ENCODE measurements around the gene CPLANE1. TPM values are rescaled to one million over a fixed set of nuclear protein-coding genes. Genes with fewer than 3 reads are reported as not detected.
A peak's percentile ranks its signal among the peaks of the same experiment; 100 is the strongest.

CPLANE1 gene
- total and polyA plus RNA-seq, 2 donors (not counting 1 experiment from before 2014, with no cell fraction given): 15.3 to 20.0 TPM

GRCh38 chr5:37184748-37185364, 64.3 kb downstream of the CPLANE1 start:
- H4K20me1 ChIP-seq (ENCODE audit: control insufficient read depth, extremely low read depth, insufficient read depth, low read length): no peaks in the 10 kb centered on the region
- no peak overlapping the region for H3K4me2 ChIP-seq (ENCODE audit: extremely low read depth, insufficient read depth, low read length)
- H3K36me3 ChIP-seq (ENCODE audit: control insufficient read depth, insufficient read depth, low read length): peaks cover 4% of the 10 kb centered on the region
- H3K4me1 ChIP-seq (ENCODE audit: control insufficient read depth, extremely low read depth, insufficient read depth, low read length): no peaks in the 10 kb centered on the region
- no peaks in the 10 kb centered on the region for H3K27me3 ChIP-seq (ENCODE audit: control insufficient read depth, insufficient read depth, low read length)
- TF ChIP-seq EZH2 (IDR thresholded peaks at IDR 0.05; ENCODE audit: low read length, missing control alignments): no peak
- TF ChIP-seq, protein P1, sequence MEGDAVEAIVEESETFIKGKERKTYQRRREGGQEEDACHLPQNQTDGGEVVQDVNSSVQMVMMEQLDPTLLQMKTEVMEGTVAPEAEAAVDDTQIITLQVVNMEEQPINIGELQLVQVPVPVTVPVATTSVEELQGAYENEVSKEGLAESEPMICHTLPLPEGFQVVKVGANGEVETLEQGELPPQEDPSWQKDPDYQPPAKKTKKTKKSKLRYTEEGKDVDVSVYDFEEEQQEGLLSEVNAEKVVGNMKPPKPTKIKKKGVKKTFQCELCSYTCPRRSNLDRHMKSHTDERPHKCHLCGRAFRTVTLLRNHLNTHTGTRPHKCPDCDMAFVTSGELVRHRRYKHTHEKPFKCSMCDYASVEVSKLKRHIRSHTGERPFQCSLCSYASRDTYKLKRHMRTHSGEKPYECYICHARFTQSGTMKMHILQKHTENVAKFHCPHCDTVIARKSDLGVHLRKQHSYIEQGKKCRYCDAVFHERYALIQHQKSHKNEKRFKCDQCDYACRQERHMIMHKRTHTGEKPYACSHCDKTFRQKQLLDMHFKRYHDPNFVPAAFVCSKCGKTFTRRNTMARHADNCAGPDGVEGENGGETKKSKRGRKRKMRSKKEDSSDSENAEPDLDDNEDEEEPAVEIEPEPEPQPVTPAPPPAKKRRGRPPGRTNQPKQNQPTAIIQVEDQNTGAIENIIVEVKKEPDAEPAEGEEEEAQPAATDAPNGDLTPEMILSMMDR (conservative IDR thresholded peaks at IDR 0.05 in 1 of 2, IDR thresholded peaks at IDR 0.05 in 1 of 2; ENCODE audit: low read depth in 1 of 2, low read length in 2 of 2): no peak
- H3K79me2 ChIP-seq (ENCODE audit: control insufficient read depth, insufficient read depth, low read length): no peaks in the 10 kb centered on the region
- no peak overlapping the region for H3K9ac ChIP-seq (ENCODE audit: insufficient read depth, low read length)
- no peaks in the 10 kb centered on the region for H3K9me3 ChIP-seq (ENCODE audit: control insufficient read depth, insufficient read depth, low read depth, low read length)
- H3K27ac ChIP-seq (ENCODE audit: insufficient read depth, low read length): no peak overlapping the region
- no peak overlapping the region for H3K4me3 ChIP-seq (replicated peaks in 1 of 4; ENCODE audit: control extremely low read depth in 1 of 4, insufficient read depth in 1 of 4, low read depth in 3 of 4, low read length in 4 of 4)
- no peak overlapping the region for H2AFZ ChIP-seq (ENCODE audit: low read length)
- DNase-seq (ENCODE audit: low read depth in 2 of 2): no peak

GRCh38 chr5:37182667-37183066, 66.5 kb downstream of the CPLANE1 start:
- H3K4me1 ChIP-seq (ENCODE audit: control insufficient read depth, extremely low read depth, insufficient read depth, low read length): no peaks in the 10 kb centered on the region
- no peak overlapping the region for H3K4me3 ChIP-seq (replicated peaks in 1 of 4; ENCODE audit: control extremely low read depth in 1 of 4, insufficient read depth in 1 of 4, low read depth in 3 of 4, low read length in 4 of 4)
- no peaks in the 10 kb centered on the region for H3K79me2 ChIP-seq (ENCODE audit: control insufficient read depth, insufficient read depth, low read length)
- DNase-seq (ENCODE audit: low read depth in 2 of 2): peak in 1 of 2 donors; percentile 1
- H3K36me3 ChIP-seq (ENCODE audit: control insufficient read depth, insufficient read depth, low read length): peaks cover 4% of the 10 kb centered on the region
- no peak overlapping the region for H3K4me2 ChIP-seq (ENCODE audit: extremely low read depth, insufficient read depth, low read length)
- H3K27ac ChIP-seq (ENCODE audit: insufficient read depth, low read length): no peak overlapping the region
- no peaks in the 10 kb centered on the region for H4K20me1 ChIP-seq (ENCODE audit: control insufficient read depth, extremely low read depth, insufficient read depth, low read length)
- no peak overlapping the region for H2AFZ ChIP-seq (ENCODE audit: low read length)
- no peaks in the 10 kb centered on the region for H3K27me3 ChIP-seq (ENCODE audit: control insufficient read depth, insufficient read depth, low read length)
- H3K9me3 ChIP-seq (ENCODE audit: control insufficient read depth, insufficient read depth, low read depth, low read length): no peaks in the 10 kb centered on the region
- no peak for TF ChIP-seq EZH2 (IDR thresholded peaks at IDR 0.05; ENCODE audit: low read length, missing control alignments)
- TF ChIP-seq, protein P1 (conservative IDR thresholded peaks at IDR 0.05 in 1 of 2, IDR thresholded peaks at IDR 0.05 in 1 of 2; ENCODE audit: low read depth in 1 of 2, low read length in 2 of 2): no peak
- no peak overlapping the region for H3K9ac ChIP-seq (ENCODE audit: insufficient read depth, low read length)

DNA sequence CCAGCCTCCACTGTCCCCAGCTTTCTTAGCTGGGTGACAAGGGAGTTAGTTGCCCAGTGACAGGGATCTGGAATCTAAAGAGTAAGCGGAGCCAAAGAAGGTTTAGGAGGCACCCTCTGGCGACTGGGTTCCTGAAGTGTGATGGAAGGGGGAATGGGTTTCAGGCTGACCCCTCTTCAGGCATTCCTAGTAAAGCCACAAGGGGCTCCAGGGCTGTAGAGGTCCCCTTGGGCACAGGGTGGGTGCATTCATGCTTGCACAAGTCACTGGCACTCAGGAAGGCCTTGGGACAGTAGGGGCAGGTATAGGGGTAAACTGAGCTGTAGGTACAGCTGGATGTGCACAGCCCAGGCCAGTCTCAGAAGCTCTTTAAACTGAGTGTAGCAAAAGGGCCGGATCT, 74.2 kb downstream of the CPLANE1 start:
- H3K4me1 ChIP-seq (ENCODE audit: control insufficient read depth, extremely low read depth, insufficient read depth, low read length): no peaks in the 10 kb centered on the region
- no peak for TF ChIP-seq EZH2 (IDR thresholded peaks at IDR 0.05; ENCODE audit: low read length, missing control alignments)
- TF ChIP-seq, protein P1 (conservative IDR thresholded peaks at IDR 0.05 in 1 of 2, IDR thresholded peaks at IDR 0.05 in 1 of 2; ENCODE audit: low read depth in 1 of 2, low read length in 2 of 2): no peak
- no peaks in the 10 kb centered on the region for H3K79me2 ChIP-seq (ENCODE audit: control insufficient read depth, insufficient read depth, low read length)
- no peak overlapping the region for H3K4me2 ChIP-seq (ENCODE audit: extremely low read depth, insufficient read depth, low read length)
- H2AFZ ChIP-seq (ENCODE audit: low read length): no peak overlapping the region
- no peak overlapping the region for H3K4me3 ChIP-seq (replicated peaks in 1 of 4; ENCODE audit: control extremely low read depth in 1 of 4, insufficient read depth in 1 of 4, low read depth in 3 of 4, low read length in 4 of 4)
- H3K36me3 ChIP-seq (ENCODE audit: control insufficient read depth, insufficient read depth, low read length): peaks cover 6% of the 10 kb centered on the region
- DNase-seq (ENCODE audit: low read depth in 2 of 2): no peak
- no peaks in the 10 kb centered on the region for H3K9me3 ChIP-seq (ENCODE audit: control insufficient read depth, insufficient read depth, low read depth, low read length)
- H3K27me3 ChIP-seq (ENCODE audit: control insufficient read depth, insufficient read depth, low read length): no peaks in the 10 kb centered on the region
- H3K27ac ChIP-seq (ENCODE audit: insufficient read depth, low read length): no peak overlapping the region
- H4K20me1 ChIP-seq (ENCODE audit: control insufficient read depth, extremely low read depth, insufficient read depth, low read length): no peaks in the 10 kb centered on the region
- no peak overlapping the region for H3K9ac ChIP-seq (ENCODE audit: insufficient read depth, low read length)

Measured in fibroblast of lung (primary cell).